B cell (primary cell): ENCODE data around the gene GASK1B. TPM values are rescaled to one million over a fixed set of nuclear protein-coding genes. Genes with fewer than 3 reads are reported as not detected.
A peak's percentile ranks its signal among the peaks of the same experiment; 100 is the strongest.

Source experiments
- ATAC-seq: fragments of 200-7000 bp; cut with Tn5 transposase; one replicate; pipeline ENCODE4 v1.10.0; 2021; ENCODE audit warnings: low read depth, mild to moderate bottlenecking, moderate number of reproducible peaks, moderate library complexity
- CTCF ChIA-PET: fragments of 350-600 bp; sonication (Branson Sonifier 250); formaldehyde crosslinking; loops from one replicate; lab custom pipeline; 2021; ENCODE audit warnings: antibody characterized with exemption, inconsistent platforms; lab: Charles Lee
- POLR2A ChIA-PET: fragments of 350-600 bp; sonication (Branson Sonifier 250); formaldehyde crosslinking; loops from one replicate; lab custom pipeline; 2021; ENCODE audit warnings: antibody characterized with exemption; lab: Charles Lee
- DNase-seq: peaks from one replicate; pipeline ENCODE4 v3.0.0; 2013
- H2AFZ ChIP-seq: 2 replicates; pipeline ENCODE4 v1.6.1; 2012; ENCODE audit warnings: mild to moderate bottlenecking, low read depth, low read length; ENCODE audit not compliant: insufficient read depth, poor library complexity, severe bottlenecking
- H3K27ac ChIP-seq, 2 donors: 1 replicate in 1 of 2; 2 replicates in 1 of 2; pipeline ENCODE4 v1.5.1; 2012 to 2013; ENCODE audit warnings: low read length in 2 of 2, mild to moderate bottlenecking in 2 of 2, moderate library complexity in 1 of 2
- H3K27me3 ChIP-seq, 4 experiments: fragments of 200-600 bp in 1 of 4; sonication (generic) in 1 of 4; replicated peaks in 1 of 4; 1 replicate in 2 of 4; 2 replicates in 2 of 4; pipeline versions ENCODE4 v1.6.1 to v1.7.0; 2013 to 2016; ENCODE audit warnings: low read length in 3 of 4, mild to moderate bottlenecking in 2 of 4, mixed read lengths in 1 of 4, moderate library complexity in 1 of 4; ENCODE audit not compliant: insufficient read depth in 4 of 4, control insufficient read depth in 3 of 4; ENCODE audit errors: control extremely low read depth in 1 of 4
- H3K36me3 ChIP-seq, 2 experiments: replicated peaks in 1 of 2; 1 replicate in 1 of 2; 2 replicates in 1 of 2; pipeline versions ENCODE4 v1.6.1 to v1.7.1; 2013; ENCODE audit warnings: low read length in 1 of 2; ENCODE audit not compliant: insufficient read depth in 2 of 2, control insufficient read depth in 1 of 2; ENCODE audit errors: control extremely low read depth in 1 of 2, extremely low read depth in 1 of 2
- H3K4me1 ChIP-seq, 2 donors: fragments of 200-600 bp in 1 of 2; sonication (generic) in 1 of 2; 1 replicate in 1 of 2; 2 replicates in 1 of 2; pipeline versions ENCODE4 v1.5.1 to v1.6.1; 2013 to 2017; ENCODE audit warnings: low read length in 2 of 2; ENCODE audit not compliant: control insufficient read depth in 2 of 2, insufficient read depth in 2 of 2
- H3K4me2 ChIP-seq: replicated peaks from 2 replicates; pipeline ENCODE3; 2012; ENCODE audit warnings: mild to moderate bottlenecking, low read depth, low read length; ENCODE audit not compliant: poor library complexity, severe bottlenecking
- H3K4me3 ChIP-seq, 5 experiments: fragments of 200-600 bp in 1 of 5; sonication (generic) in 1 of 5; 1 replicate in 3 of 5; 2 replicates in 2 of 5; pipeline versions ENCODE4 v1.5.1 to v1.7.0; 2011 to 2016; ENCODE audit warnings: low read length in 4 of 5, mild to moderate bottlenecking in 4 of 5, low read depth in 2 of 5, control low read depth in 1 of 5, moderate library complexity in 1 of 5; ENCODE audit not compliant: insufficient read depth in 1 of 5; ENCODE audit errors: control extremely low read depth in 1 of 5, extremely low read depth in 1 of 5
- H3K79me2 ChIP-seq: fragments of 200-600 bp; sonication (generic); one replicate; pipeline ENCODE4 v1.6.0; 2016; ENCODE audit warnings: low read length; ENCODE audit not compliant: control insufficient read depth, insufficient read depth
- H3K9ac ChIP-seq: fragments of 200-600 bp; sonication (generic); 2 replicates; pipeline ENCODE4 v1.6.1; 2017; ENCODE audit warnings: mild to moderate bottlenecking, low read length, moderate library complexity
- H3K9me3 ChIP-seq, 3 donors: one replicate each; pipeline versions ENCODE4 v1.6.1 to v1.7.1; 2013; ENCODE audit warnings: low read length in 2 of 3; ENCODE audit not compliant: control insufficient read depth in 2 of 3, insufficient read depth in 1 of 3; ENCODE audit errors: control extremely low read depth in 1 of 3
- H4K20me1 ChIP-seq: 2 replicates; pipeline ENCODE4 v1.6.0; 2012; ENCODE audit warnings: mild to moderate bottlenecking, low read length; ENCODE audit not compliant: insufficient read depth, control insufficient read depth, poor library complexity, severe bottlenecking
- H3K27ac Mint-ChIP-seq: one replicate; pipeline ENCODE4 v1.8.0; 2021; ENCODE audit warnings: mixed read lengths
- H3K27me3 Mint-ChIP-seq: one replicate; pipeline ENCODE4 v1.8.0; 2021; ENCODE audit warnings: mixed read lengths
- H3K4me1 Mint-ChIP-seq: one replicate; pipeline ENCODE4 v1.8.0; 2021; ENCODE audit warnings: mixed read lengths
- H3K4me3 Mint-ChIP-seq: one replicate; pipeline ENCODE4 v1.8.0; 2021; ENCODE audit warnings: mixed read lengths
- H3K9me3 Mint-ChIP-seq: one replicate; pipeline ENCODE4 v1.8.0; 2022; ENCODE audit warnings: mixed read lengths; ENCODE audit not compliant: insufficient read depth
- EZH2 ChIP-seq: IDR thresholded peaks from 2 replicates; pipeline ENCODE4 v1.6.1; 2012; ENCODE audit warnings: borderline replicate concordance, low read depth, mild to moderate bottlenecking, moderate library complexity, low read length; ENCODE audit not compliant: insufficient read depth, poor library complexity, severe bottlenecking
- WGBS: methylation state at CpG from one replicate; pipeline ENCODE4 v1.1.5; 2013; ENCODE audit warnings: missing lambda C conversion rate; ENCODE audit not compliant: insufficient coverage; 5-methylcytosine and 5-hydroxymethylcytosine counted together
- intact Hi-C: fragments of 100-400 bp; cut with micrococcal nuclease; formaldehyde crosslinking; loops from one replicate; pipeline ENCODE4 v1.10.0; 2022
- polyA plus RNA-seq: library from polyadenylated mRNA; depleted of rRNA; stranded (reverse); fragments of >200 nt; gene quantifications from 2 replicates; pipeline ENCODE4 v1.2.3, GENCODE V29; 2012
- total RNA-seq, 2 donors: library from RNA; stranded (reverse); fragments of 120-200 nt in 1 of 2; gene quantifications; 1 replicate in 1 of 2; 2 replicates in 1 of 2; pipeline versions ENCODE4 v1.2.3 to v1.2.4, GENCODE V29; 2013 to 2022
- TF ChIP-seq, protein P1 (sequence below): fragments of 200-600 bp; IDR thresholded peaks from one replicate; pipeline ENCODE4 v1.8.0; 2022; ENCODE audit warnings: antibody characterized with exemption, mild to moderate bottlenecking

Gene GASK1B
- total and polyA plus RNA-seq, 2 donors (not counting 1 experiment from before 2014, with no cell fraction given) = 0.27 to 0.39 TPM

DNA sequence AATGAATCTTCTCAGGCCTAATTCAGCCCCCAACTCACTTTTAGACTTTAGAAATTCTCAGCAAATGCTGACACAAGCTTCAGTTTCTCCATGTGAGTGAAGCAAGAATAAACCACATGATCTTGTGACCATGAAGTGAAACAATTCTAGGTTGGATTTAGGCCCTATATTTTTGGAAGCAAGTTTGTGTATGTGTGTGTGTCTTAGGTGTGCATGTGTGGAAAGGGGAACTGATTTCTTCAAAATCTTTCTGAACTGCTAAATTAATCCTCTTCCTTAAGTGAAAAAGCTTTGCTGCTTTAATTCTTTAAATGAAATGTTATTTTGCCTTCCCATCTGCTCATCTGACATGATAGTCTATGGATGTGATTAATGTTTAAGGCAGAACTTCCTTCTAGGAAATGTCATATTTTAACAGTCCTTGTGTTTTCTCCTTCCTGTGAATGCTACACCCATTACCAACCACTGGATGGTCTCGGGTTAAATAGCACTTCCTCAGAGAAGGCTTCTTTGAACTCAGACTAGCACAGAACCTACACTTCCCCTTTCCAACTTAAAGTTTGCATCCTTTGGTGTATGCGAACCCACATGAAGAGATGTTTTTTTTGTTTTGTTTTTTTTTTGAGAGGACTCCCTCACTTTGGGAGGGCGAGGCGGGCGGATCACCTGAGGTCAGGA, 36.3 kb upstream of the GASK1B start:
- no peak overlapping the region for H3K4me3 ChIP-seq
- no peak overlapping the region for H2AFZ ChIP-seq
- no peaks in the 10 kb centered on the region for H3K36me3 ChIP-seq
- TF ChIP-seq, protein P1, sequence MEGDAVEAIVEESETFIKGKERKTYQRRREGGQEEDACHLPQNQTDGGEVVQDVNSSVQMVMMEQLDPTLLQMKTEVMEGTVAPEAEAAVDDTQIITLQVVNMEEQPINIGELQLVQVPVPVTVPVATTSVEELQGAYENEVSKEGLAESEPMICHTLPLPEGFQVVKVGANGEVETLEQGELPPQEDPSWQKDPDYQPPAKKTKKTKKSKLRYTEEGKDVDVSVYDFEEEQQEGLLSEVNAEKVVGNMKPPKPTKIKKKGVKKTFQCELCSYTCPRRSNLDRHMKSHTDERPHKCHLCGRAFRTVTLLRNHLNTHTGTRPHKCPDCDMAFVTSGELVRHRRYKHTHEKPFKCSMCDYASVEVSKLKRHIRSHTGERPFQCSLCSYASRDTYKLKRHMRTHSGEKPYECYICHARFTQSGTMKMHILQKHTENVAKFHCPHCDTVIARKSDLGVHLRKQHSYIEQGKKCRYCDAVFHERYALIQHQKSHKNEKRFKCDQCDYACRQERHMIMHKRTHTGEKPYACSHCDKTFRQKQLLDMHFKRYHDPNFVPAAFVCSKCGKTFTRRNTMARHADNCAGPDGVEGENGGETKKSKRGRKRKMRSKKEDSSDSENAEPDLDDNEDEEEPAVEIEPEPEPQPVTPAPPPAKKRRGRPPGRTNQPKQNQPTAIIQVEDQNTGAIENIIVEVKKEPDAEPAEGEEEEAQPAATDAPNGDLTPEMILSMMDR = no peak
- no peak for TF ChIP-seq EZH2
- WGBS = 0% methylated on average over 1 of the region's 5 CpGs
- ATAC-seq (no peak), DNase-seq (peak; percentile 10)
- peaks cover 7 to 8% of the 10 kb centered on the region in 2 donors for H3K4me1 ChIP-seq
- H3K9me3 Mint-ChIP-seq = no peaks in the 10 kb centered on the region
- H3K27ac ChIP-seq = no peak overlapping the region
- H3K4me2 ChIP-seq = no peak overlapping the region
- H4K20me1 ChIP-seq = no peaks in the 10 kb centered on the region
- ChIA-PET POLR2A (no interaction called here), CTCF (no interaction called here)
- no peaks in the 10 kb centered on the region for H3K79me2 ChIP-seq
- intact Hi-C loops = no loop called here
- H3K4me3 Mint-ChIP-seq = peak overlapping the region; percentile 41
- peaks cover 29% of the 10 kb centered on the region for H3K27me3 Mint-ChIP-seq
- H3K27ac Mint-ChIP-seq = no peak overlapping the region
- no peak overlapping the region for H3K9ac ChIP-seq
- peaks cover 17% of the 10 kb centered on the region for H3K4me1 Mint-ChIP-seq
- H3K9me3 ChIP-seq = no peaks in the 10 kb centered on the region
- H3K27me3 ChIP-seq = peaks cover 0 to 7% (median 2%) of the 10 kb centered on the region in 4 experiments

DNA sequence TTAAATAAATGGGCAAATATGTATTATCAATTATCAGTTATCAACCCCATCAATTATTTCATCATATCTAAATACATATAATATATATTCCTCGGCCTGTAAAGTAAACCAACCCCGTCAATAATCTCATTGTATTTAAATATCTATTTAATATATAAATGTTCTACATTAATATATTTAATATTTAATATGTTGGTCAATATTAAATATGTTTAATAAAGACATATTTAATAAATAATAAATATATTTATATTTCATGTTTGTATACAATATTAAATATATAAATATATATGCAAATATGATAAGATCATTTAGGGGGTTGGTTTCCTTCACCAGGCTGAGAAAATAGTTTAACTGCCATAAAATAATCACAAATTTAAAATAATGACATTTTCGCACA, 31.1 kb upstream of the GASK1B start:
- CTCF ChIA-PET = no interaction called here
- no CpG with 5 or more reads among the region's 3 CpGs for WGBS
- H3K27ac Mint-ChIP-seq = no peak overlapping the region
- Histone ChIP-seq H3K27ac (no peak overlapping the region), H3K36me3 (no peaks in the 10 kb centered on the region), H3K79me2 (no peaks in the 10 kb centered on the region), H3K27me3 (no peaks in the 10 kb centered on the region), H4K20me1 (no peaks in the 10 kb centered on the region), H3K4me3 (no peak overlapping the region), H2AFZ (no peak overlapping the region), H3K4me2 (no peak overlapping the region), H3K4me1 (no peaks in the 10 kb centered on the region), H3K9me3 (no peaks in the 10 kb centered on the region), H3K9ac (no peak overlapping the region)
- H3K9me3 Mint-ChIP-seq = no peaks in the 10 kb centered on the region
- DNase-seq (no peak), ATAC-seq (no peak)
- POLR2A ChIA-PET = no interaction called here
- H3K4me1 Mint-ChIP-seq = no peaks in the 10 kb centered on the region
- peaks cover 6% of the 10 kb centered on the region for H3K27me3 Mint-ChIP-seq
- TF ChIP-seq, protein P1 = no peak
- TF ChIP-seq EZH2 = no peak
- no peak overlapping the region for H3K4me3 Mint-ChIP-seq
- intact Hi-C loops = no loop called here
